Measurements from ENCODE around the gene ZFPM1. TPM values are rescaled to one million over a fixed set of nuclear protein-coding genes. Genes with fewer than 3 reads are reported as not detected.
"Not testable (repeated sequence)": the region's sequence is repeated elsewhere in the genome, so short reads cannot be mapped to it uniquely, and the experiment has no call there.

Gene ZFPM1
- total RNA-seq, 2 experiments from 2014 or later = 15.8 to 19.3 TPM

GRCh38 chr16:88465387-88465983 lies 12.4 kb downstream of the ZFPM1 start:
- no peak for ATAC-seq
- no peak overlapping the region for H3K4me3 Mint-ChIP-seq
- no peaks in the 10 kb centered on the region for H3K27me3 Mint-ChIP-seq (ENCODE audit: low read depth)
- H3K4me1 Mint-ChIP-seq (ENCODE audit: low read depth) = peaks cover 64% of the 10 kb centered on the region
- no peaks in the 10 kb centered on the region for H3K9me3 Mint-ChIP-seq (ENCODE audit: insufficient read depth)
- POLR2A ChIA-PET = interaction anchor here (2.3 to 3.0 kb wide), 2 partner anchors 8 to 11 kb away, joined by 5 to 13 read pairs; no protein-coding TSS in a partner anchor
- no peak overlapping the region for H3K27ac Mint-ChIP-seq
- H3K36me3 Mint-ChIP-seq (ENCODE audit: low read depth) = no peaks in the 10 kb centered on the region
- DNase-seq = no peak
- CTCF ChIA-PET = interaction anchor here (2.0 kb wide), 1 partner anchor 13 kb away, joined by 5 read pairs; the partner anchor contains the start of gene ZFPM1

GRCh38 chr16:88466175-88466862 lies 13.2 kb downstream of the ZFPM1 start:
- Mint-ChIP-seq H3K27ac (peak overlapping the region; percentile 74), H3K9me3 (ENCODE audit: insufficient read depth) (no peaks in the 10 kb centered on the region), H3K4me1 (ENCODE audit: low read depth) (peaks cover 70% of the 10 kb centered on the region), H3K4me3 (no peak overlapping the region), H3K36me3 (ENCODE audit: low read depth) (no peaks in the 10 kb centered on the region), H3K27me3 (ENCODE audit: low read depth) (no peaks in the 10 kb centered on the region)
- CTCF ChIA-PET = interaction anchor here (1.6 to 2.0 kb wide), 2 partner anchors 14 to 94 kb away, joined by 5 read pairs; partner anchors contain the start of gene ZFPM1
- ATAC-seq (peak; percentile 17), DNase-seq (peak; percentile 29)
- POLR2A ChIA-PET = interaction anchor here (2.3 to 3.0 kb wide), 2 partner anchors 9 to 12 kb away, joined by 5 to 13 read pairs; no protein-coding TSS in a partner anchor

GRCh38 chr16:88466949-88467348 lies 13.9 kb downstream of the ZFPM1 start:
- H3K27ac Mint-ChIP-seq = peak overlapping the region; percentile 74
- no peaks in the 10 kb centered on the region for H3K36me3 Mint-ChIP-seq (ENCODE audit: low read depth)
- H3K9me3 Mint-ChIP-seq (ENCODE audit: insufficient read depth) = no peaks in the 10 kb centered on the region
- peaks cover 71% of the 10 kb centered on the region for H3K4me1 Mint-ChIP-seq (ENCODE audit: low read depth)
- ChIA-PET POLR2A (interaction anchor here (2.3 to 3.0 kb wide), 2 partner anchors 9 to 12 kb away, joined by 5 to 13 read pairs; no protein-coding TSS in a partner anchor), CTCF (interaction anchor here (1.6 to 2.0 kb wide), 2 partner anchors 14 to 94 kb away, joined by 5 read pairs; partner anchors contain the start of gene ZFPM1)
- DNase-seq (no peak), ATAC-seq (no peak)
- H3K27me3 Mint-ChIP-seq (ENCODE audit: low read depth) = no peaks in the 10 kb centered on the region
- H3K4me3 Mint-ChIP-seq = no peak overlapping the region

GRCh38 chr16:88467541-88467944 lies 14.5 kb downstream of the ZFPM1 start:
- DNase-seq (no peak), ATAC-seq (no peak)
- Mint-ChIP-seq H3K27ac (no peak overlapping the region), H3K27me3 (ENCODE audit: low read depth) (no peaks in the 10 kb centered on the region), H3K4me1 (ENCODE audit: low read depth) (peaks cover 73% of the 10 kb centered on the region), H3K9me3 (ENCODE audit: insufficient read depth) (no peaks in the 10 kb centered on the region), H3K36me3 (ENCODE audit: low read depth) (no peaks in the 10 kb centered on the region), H3K4me3 (no peak overlapping the region)
- ChIA-PET POLR2A (interaction anchor here (0.7 to 2.3 kb wide), 2 partner anchors 10 to 13 kb away, joined by 3 to 5 read pairs; no protein-coding TSS in a partner anchor), CTCF (interaction anchor here (1.6 to 2.0 kb wide), 2 partner anchors 15 to 93 kb away, joined by 5 read pairs; partner anchors contain the start of gene ZFPM1)

GRCh38 chr16:88468275-88469129 lies 15.4 kb downstream of the ZFPM1 start:
- POLR2A ChIA-PET = no interaction called here
- ATAC-seq = peak; percentile 43
- DNase-seq = no peak

GRCh38 chr16:88469615-88470395 lies 16.7 kb downstream of the ZFPM1 start:
- H3K27me3 Mint-ChIP-seq (ENCODE audit: low read depth) = no peaks in the 10 kb centered on the region
- H3K4me3 Mint-ChIP-seq = no peak overlapping the region
- CTCF ChIA-PET = no interaction called here
- peaks cover 65% of the 10 kb centered on the region for H3K4me1 Mint-ChIP-seq (ENCODE audit: low read depth)
- no peaks in the 10 kb centered on the region for H3K36me3 Mint-ChIP-seq (ENCODE audit: low read depth)
- peak; percentile 56 for DNase-seq
- peak overlapping the region; percentile 72 for H3K27ac Mint-ChIP-seq
- H3K9me3 Mint-ChIP-seq (ENCODE audit: insufficient read depth) = no peaks in the 10 kb centered on the region
- POLR2A ChIA-PET = interaction anchor here (0.6 kb wide), 1 partner anchor 60 kb away, joined by 3 read pairs; no protein-coding TSS in a partner anchor
- peak; percentile 50 for ATAC-seq

More at GRCh38 chr16:88468275-88469129, 15.4 kb downstream of the ZFPM1 start:
- Mint-ChIP-seq H3K36me3 (ENCODE audit: low read depth) (no peaks in the 10 kb centered on the region), H3K4me1 (ENCODE audit: low read depth) (peaks cover 75% of the 10 kb centered on the region), H3K4me3 (no peak overlapping the region), H3K27ac (no peak overlapping the region), H3K9me3 (ENCODE audit: insufficient read depth) (no peaks in the 10 kb centered on the region), H3K27me3 (ENCODE audit: low read depth) (no peaks in the 10 kb centered on the region)
- CTCF ChIA-PET = no interaction called here

- DNase-seq; H3K36me3 Mint-ChIP-seq (ENCODE audit: low read depth); H3K4me3 Mint-ChIP-seq; H3K27me3 Mint-ChIP-seq (ENCODE audit: low read depth); POLR2A ChIA-PET; ATAC-seq; H3K9me3 Mint-ChIP-seq (ENCODE audit: insufficient read depth); CTCF ChIA-PET: not testable (repeated sequence)
- Mint-ChIP-seq H3K27ac (peak overlapping the region; percentile 72), H3K4me1 (ENCODE audit: low read depth) (peaks cover 61% of the 10 kb centered on the region)
Observed at GRCh38 chr16:88470396-88470680, 17.3 kb downstream of the ZFPM1 start.

- CTCF ChIA-PET; ATAC-seq; H3K9me3 Mint-ChIP-seq (ENCODE audit: insufficient read depth); POLR2A ChIA-PET; H3K27me3 Mint-ChIP-seq (ENCODE audit: low read depth); H3K36me3 Mint-ChIP-seq (ENCODE audit: low read depth); H3K4me3 Mint-ChIP-seq; DNase-seq: not testable (repeated sequence)
- Mint-ChIP-seq H3K27ac (peak overlapping the region; percentile 39), H3K4me1 (ENCODE audit: low read depth) (peaks cover 57% of the 10 kb centered on the region)
Observed at GRCh38 chr16:88470696-88471095, 17.6 kb downstream of the ZFPM1 start.

GRCh38 chr16:88471115-88471514 lies 18.0 kb downstream of the ZFPM1 start:
- DNase-seq (no peak), ATAC-seq (no peak)
- Mint-ChIP-seq H3K27ac (peak overlapping the region; percentile 39), H3K4me1 (ENCODE audit: low read depth) (peaks cover 53% of the 10 kb centered on the region), H3K4me3 (no peak overlapping the region), H3K27me3 (ENCODE audit: low read depth) (no peaks in the 10 kb centered on the region), H3K36me3 (ENCODE audit: low read depth) (no peaks in the 10 kb centered on the region), H3K9me3 (ENCODE audit: insufficient read depth) (no peaks in the 10 kb centered on the region)
- ChIA-PET POLR2A (no interaction called here), CTCF (no interaction called here)

- POLR2A ChIA-PET = no interaction called here
- Mint-ChIP-seq H3K36me3 (ENCODE audit: low read depth) (no peaks in the 10 kb centered on the region), H3K4me3 (no peak overlapping the region), H3K27me3 (ENCODE audit: low read depth) (no peaks in the 10 kb centered on the region), H3K9me3 (ENCODE audit: insufficient read depth) (no peaks in the 10 kb centered on the region), H3K27ac (no peak overlapping the region), H3K4me1 (ENCODE audit: low read depth) (peaks cover 50% of the 10 kb centered on the region)
- CTCF ChIA-PET = no interaction called here
- DNase-seq (no peak), ATAC-seq (no peak)
Observed at GRCh38 chr16:88471575-88471974, 18.5 kb downstream of the ZFPM1 start.

GRCh38 chr16:88472069-88472468 lies 19.0 kb downstream of the ZFPM1 start:
- ChIA-PET POLR2A (no interaction called here), CTCF (interaction anchor here (1.0 kb wide), 1 partner anchor 28 kb away, joined by 3 read pairs; no protein-coding TSS in a partner anchor)
- Mint-ChIP-seq H3K27me3 (ENCODE audit: low read depth) (no peaks in the 10 kb centered on the region), H3K4me1 (ENCODE audit: low read depth) (peaks cover 49% of the 10 kb centered on the region), H3K36me3 (ENCODE audit: low read depth) (no peaks in the 10 kb centered on the region), H3K27ac (no peak overlapping the region), H3K4me3 (no peak overlapping the region), H3K9me3 (ENCODE audit: insufficient read depth) (no peaks in the 10 kb centered on the region)
- DNase-seq (no peak), ATAC-seq (no peak)
